GM19468 (cell line): ENCODE measurements around the gene CA14.
A peak's percentile ranks its signal among the peaks of the same experiment; 100 is the strongest.
"Not testable (repeated sequence)": the region's sequence is repeated elsewhere in the genome, so short reads cannot be mapped to it uniquely, and the experiment has no call there.

Source experiments
- ATAC-seq: cut with Tn5 transposase; IDR thresholded peaks from one replicate; pipeline ENCODE4 v1.9.1; 2021; ENCODE audit warnings: mild to moderate bottlenecking, moderate library complexity, moderate number of reproducible peaks; ENCODE audit not compliant: unreplicated experiment; ENCODE audit errors: extremely low read depth

Gene CA14

GRCh38 chr1:150235294-150235851 lies 22.2 kb upstream of the CA14 start:
- no peak for ATAC-seq

- peak; percentile 69 for ATAC-seq
Observed at GRCh38 chr1:150235852-150236613, 21.5 kb upstream of the CA14 start, which contains the start of gene ANP32E. Gene ANP32E (minus strand): TSS chr1:150236112. CDS start chr1:150235786, 326 bp downstream.

GRCh38 chr1:150236614-150237100 lies 20.9 kb upstream of the CA14 start:
- no peak for ATAC-seq

GRCh38 chr1:150237176-150237575 lies 20.4 kb upstream of the CA14 start:
- not testable (repeated sequence) for ATAC-seq

- ATAC-seq, result no peak
Observed at GRCh38 chr1:150237746-150238145, 19.8 kb upstream of the CA14 start.

- ATAC-seq, result no peak
Observed at GRCh38 chr1:150243003-150243402, 14.6 kb upstream of the CA14 start.

- ATAC-seq, result no peak
Observed at GRCh38 chr1:150249936-150250335, 7.6 kb upstream of the CA14 start.

GRCh38 chr1:150256198-150256553 lies 1.4 kb upstream of the CA14 start:
- no peak for ATAC-seq

- ATAC-seq, result no peak
Observed at GRCh38 chr1:150256554-150257341, 826 bp upstream of the CA14 start.

- ATAC-seq, result no peak
Observed at GRCh38 chr1:150259217-150259616, 1.6 kb downstream of the CA14 start.

GRCh38 chr1:150259758-150260669 lies 2.4 kb downstream of the CA14 start:
- ATAC-seq, result no peak

GRCh38 chr1:150261367-150261766 lies 3.8 kb downstream of the CA14 start:
- ATAC-seq, result no peak

- ATAC-seq, result no peak
Observed at GRCh38 chr1:150262388-150263320, 5.1 kb downstream of the CA14 start.

GRCh38 chr1:150263549-150263948 lies 6.0 kb downstream of the CA14 start:
- no peak for ATAC-seq

- ATAC-seq, result no peak
Observed at GRCh38 chr1:150267896-150268295, 10.3 kb downstream of the CA14 start.

- ATAC-seq, result no peak
Observed at GRCh38 chr1:150268340-150268704, 10.7 kb downstream of the CA14 start.

- peak; percentile 77 for ATAC-seq
Observed at GRCh38 chr1:150268705-150269403, 11.3 kb downstream of the CA14 start, which contains the start of gene APH1A. Gene APH1A (minus strand): TSS chr1:150269016. CDS start chr1:150268810, 206 bp downstream.

GRCh38 chr1:150269451-150269850 lies 11.9 kb downstream of the CA14 start:
- ATAC-seq, result no peak
